ENCODE data around the gene CSTF2T.
"Not testable (repeated sequence)": the region's sequence is repeated elsewhere in the genome, so short reads cannot be mapped to it uniquely, and the experiment has no call there.

Gene CSTF2T

DNA sequence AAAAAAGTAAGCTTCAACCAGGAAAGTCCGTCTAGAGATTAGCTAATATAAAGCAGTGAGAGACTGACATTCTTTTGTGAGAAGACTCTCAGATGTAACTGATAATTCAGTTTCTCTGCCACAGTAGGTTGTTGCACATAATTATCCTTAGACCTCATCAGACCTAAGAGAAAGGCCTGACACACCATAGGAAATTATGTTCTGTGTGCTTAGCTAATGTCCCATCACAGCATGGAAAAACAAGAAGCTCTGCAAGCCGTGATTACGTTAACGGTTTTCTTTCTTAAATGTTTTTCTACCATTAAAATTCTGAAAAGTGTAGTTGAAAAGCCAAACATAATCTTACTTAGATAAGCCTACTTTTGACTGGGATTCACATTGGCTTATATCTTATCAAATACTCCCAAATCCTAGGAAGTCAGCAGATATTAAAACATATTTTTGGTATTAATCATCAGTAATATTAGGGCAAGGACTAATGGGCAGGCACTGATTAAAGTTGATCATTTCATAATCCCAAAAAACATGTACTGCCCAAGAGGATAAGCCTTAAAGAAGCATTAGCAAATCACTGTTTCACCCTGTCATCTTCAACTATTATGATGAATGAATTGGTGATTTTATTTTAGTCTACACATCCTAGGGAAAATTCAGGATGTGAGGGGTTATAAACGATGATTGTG lies 5.2 kb downstream of the CSTF2T start:
- no peak for DNase-seq

DNA sequence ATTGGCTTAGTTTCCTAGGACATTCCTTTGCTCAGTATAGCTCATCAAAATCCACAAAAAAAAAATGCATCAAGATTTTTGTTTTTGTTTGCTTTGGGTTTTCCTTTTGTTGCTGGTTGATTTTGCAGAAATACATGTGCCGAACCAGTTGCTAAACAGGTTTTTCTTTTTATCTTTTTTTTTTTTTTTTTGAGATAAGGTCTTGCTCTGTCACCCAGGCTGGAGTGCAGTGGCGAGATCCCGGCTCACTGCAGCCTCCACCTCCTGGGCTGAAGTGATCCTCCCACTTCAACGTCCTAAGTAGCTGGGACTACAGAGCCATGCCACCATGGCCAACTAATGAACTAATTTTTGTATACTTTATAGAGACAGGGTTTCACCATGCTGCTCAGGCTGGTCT lies 8.3 kb downstream of the CSTF2T start:
- DNase-seq = no peak

DNA sequence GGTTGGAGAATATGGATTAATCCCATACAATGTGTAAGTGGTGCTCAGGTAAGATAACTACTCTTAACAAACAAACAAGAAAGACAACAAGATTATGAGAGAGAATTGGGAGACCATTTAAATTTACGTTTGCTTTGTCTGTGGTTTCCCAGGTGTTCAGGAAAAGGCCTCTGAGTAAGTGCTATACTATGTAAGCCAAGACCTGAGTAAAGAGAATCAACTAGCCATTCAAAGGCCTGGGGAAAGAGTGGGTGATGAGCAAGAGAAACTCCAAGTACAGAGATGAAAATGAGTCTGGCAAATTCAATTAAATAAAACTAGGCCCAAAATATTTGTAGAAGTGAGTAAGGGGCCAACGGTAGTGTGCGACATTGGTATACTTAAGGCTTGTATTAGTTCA lies 9.9 kb downstream of the CSTF2T start:
- DNase-seq = no peak

DNA sequence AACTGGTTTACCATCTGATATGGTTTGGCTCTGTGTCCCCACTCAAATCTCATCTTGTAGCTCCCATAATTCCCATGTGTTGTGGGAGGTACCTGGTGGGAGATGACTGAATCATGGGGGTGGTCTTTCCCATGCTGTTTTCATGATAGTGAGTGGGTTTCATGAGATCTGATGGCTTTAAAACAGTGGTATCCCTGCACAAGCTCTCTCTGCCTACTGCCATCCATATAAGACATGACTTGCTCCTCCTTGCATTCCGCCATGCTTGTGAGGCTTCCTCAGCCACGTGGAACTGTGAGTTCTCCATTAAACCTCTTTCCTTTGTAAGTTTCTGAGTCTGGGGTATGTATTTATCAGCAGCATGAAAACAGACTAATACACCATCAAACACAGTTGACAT lies 10.6 kb downstream of the CSTF2T start:
- DNase-seq = not testable (repeated sequence)

DNA sequence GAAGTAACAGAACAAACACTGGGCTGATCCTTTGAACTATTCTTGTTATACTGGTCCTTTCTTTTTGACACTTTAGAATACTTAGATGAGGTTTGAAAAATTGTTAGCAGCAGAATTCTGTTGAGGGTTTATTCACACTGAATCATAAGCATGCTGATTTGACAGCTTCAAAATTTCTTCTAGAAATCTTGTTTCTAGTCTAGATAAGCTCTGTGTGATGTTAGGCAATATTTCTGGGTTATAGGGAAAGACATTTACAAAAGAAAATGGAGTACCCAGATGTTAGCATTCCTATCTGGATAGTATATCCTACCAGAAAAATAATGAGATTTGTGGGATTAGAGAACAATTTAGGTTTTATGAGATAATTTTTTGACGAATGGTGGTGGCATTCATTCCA lies 12.1 kb downstream of the CSTF2T start:
- DNase-seq = no peak

DNA sequence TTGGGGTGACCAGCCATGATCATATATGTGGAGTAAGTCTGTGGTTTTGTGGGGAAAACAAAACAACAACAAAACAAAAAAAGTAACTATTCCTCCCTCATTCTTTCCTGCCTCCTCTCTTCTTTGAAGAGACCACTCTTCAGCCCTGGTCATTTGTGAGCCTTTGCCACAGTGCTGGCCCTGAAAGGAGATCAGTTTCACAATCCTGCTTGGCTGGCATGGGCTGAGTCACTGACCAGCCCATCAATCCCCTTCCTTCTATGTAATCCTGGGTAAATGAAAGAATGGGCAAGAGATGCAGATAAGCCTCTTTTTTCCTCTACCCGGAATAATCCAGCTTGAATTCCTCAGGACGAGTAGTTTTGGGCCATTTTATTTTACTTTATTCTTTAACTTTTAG lies 13.6 kb downstream of the CSTF2T start:
- no peak for DNase-seq

DNA sequence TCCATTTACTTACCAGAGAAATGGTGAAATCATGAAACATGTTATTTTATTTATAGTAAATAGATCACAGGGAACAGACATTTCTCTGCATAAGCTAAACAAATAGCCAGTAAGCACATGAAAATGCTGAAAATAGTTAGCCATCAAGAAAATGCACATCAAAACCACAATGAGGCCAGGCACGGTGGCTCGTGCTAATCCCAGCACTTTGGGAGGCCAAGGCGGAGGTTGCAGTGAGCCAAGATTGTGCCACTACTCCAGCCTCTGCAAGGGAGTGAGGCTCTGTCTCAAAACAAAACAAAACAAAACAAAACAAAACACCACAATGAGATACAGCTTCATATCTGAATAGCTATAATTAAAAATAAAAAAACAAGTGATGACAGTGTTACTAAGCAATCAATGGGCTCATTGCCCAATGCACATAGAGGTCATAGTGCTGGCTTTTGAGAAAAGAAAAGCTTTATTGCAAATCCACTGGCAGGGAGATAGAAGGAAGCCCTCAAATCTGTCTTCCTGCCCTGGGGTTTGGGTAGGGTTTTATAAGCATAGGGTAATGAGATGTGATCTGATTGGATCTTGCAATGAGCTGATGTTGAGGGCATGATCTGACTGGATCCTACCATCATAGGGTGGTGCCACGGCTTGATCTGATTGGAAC lies 16.2 kb downstream of the CSTF2T start:
- DNase-seq = no peak

DNA sequence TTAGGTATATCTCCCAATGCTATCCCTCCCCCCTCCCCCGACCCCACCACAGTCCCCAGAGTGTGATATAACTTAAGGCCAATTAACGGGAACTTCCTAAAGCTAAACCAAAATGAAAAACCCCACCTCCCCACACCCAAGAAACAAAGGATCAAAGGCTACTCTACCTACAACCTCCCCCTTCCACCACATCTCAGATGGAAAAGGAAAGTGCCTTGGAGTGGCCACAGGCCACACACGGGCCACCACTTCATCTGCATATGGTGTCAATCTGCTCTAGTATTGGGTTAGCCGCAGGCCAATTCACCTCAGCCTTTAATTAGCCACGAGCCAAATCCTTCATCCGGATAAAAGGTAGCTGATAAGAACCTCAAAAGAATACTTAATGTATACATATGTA lies 19.6 kb downstream of the CSTF2T start:
- no peak for DNase-seq

DNA sequence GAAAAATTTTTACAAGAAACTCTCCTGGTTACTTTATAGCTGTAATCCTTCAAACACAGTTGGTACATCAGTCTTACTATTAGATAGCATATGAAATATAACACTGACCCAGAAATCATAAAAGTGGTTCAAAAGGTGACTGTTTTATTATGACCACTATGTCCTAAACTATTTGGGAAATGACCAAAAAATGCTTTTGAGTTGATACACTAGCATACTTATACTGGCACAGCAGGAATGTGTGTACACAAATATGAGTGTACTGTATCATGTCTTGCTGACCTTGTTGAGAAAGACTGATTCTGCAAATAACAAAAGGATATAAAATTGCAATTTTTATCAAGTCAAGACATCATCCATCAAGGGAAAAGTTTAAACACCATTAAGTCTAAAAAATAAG lies 24.3 kb downstream of the CSTF2T start:
- DNase-seq = no peak

DNA sequence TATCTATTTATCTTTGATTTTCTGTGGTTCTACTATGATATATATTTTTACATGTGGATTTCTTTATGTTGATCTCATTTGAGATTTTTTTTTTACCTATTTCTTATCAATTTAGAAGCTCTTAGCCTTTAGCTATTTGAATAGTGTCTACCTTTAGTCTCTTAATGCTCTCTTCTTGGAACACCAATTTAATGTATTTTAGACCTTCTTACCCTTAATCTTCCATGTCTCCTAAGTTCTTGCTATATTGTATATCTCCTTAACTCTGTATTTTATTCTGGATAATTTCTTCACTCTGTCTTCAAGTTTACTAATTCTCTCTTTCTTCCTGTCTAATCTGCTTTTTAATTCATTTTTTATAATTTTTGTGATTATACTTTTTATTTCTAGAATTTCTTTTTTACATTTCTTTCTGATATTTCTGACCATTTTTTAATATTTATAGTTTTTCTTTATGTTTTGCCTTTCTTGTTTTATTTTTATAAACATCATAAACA lies 27.3 kb downstream of the CSTF2T start:
- no peak for DNase-seq

DNA sequence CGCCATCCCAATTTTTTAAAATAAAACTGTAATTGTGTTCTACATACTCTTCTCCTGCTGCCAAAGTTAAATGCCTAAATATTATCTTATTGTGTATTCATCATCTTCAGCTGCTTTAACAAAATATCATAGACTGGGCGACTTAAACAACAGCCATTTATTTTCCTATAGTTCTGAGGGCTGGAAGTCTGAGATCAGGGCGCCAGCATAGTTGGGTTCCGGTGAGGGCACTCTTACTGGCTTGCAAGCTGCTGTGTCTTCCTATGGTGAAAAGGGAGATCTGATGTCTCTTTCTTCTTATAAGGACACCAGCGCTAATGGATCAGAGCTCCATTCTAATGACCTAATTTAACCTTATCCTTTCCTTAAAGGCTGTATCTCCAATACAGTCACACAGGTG lies 30.4 kb downstream of the CSTF2T start:
- DNase-seq = no peak

DNA sequence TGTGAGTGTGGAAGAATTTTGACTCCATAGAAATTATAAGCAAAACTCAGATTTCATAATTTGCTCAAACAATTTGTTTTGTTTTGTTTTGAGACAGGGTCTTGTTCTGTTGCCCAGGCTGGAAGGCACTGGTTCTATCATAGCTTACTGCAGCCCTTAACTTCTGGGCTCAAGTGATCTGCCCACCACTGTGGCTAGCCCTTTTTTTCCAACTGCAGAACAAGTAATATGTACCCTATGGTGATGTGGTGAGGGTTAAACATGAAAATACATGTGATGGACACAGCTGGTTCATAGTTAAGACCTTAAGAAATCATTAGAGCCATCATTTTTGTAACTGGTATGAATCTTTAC lies 31.1 kb downstream of the CSTF2T start:
- DNase-seq = no peak

DNA sequence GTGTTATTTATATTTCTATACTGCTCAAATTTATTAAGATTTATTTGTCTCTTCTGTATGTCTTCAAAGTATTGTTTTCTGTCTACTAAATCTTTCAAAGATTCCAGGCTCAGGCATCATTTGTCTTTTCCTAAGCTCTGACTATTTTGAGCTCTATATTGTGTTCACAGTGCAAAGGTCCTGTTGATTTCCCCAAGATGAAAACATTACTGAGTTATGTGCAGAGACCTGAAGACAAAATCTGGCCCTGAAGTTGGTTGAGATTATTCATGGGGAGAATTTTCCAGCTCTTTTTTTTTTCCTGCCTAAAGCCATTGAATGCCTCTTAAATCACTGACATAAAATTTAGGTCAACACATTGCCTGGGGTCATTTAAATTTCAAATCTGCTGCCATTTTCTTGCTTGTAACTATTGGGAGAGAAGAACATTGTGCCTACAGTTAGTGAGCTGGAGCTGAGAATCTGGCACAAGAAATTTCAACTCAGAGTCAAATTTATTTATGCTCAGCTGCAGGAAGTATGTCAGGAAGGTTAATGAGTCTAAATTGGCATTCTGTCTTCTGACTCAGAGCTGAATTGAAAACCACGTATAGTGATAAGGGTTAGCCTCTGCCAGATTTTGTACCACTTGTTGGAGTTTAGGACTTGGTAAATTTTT lies 31.6 kb downstream of the CSTF2T start:
- no peak for DNase-seq

DNA sequence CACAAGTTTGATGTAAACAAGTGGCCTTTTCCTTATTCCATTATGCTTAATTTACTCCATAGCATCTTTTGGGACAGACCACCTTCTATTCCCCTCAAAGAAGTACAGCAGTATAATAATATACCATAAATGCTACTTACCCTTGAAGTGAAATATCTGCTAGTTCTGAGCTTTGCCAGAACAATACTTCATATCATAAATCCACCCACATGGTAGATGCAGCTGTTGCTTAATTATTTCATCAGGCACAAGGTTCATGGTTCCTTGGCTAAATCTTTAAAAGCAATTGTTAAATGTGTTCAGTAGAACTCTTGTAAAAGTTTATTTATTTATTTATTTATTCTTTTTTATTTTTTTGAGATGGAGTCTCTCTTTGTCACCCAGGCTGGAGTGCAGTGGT lies 32.9 kb downstream of the CSTF2T start:
- no peak for DNase-seq

DNA sequence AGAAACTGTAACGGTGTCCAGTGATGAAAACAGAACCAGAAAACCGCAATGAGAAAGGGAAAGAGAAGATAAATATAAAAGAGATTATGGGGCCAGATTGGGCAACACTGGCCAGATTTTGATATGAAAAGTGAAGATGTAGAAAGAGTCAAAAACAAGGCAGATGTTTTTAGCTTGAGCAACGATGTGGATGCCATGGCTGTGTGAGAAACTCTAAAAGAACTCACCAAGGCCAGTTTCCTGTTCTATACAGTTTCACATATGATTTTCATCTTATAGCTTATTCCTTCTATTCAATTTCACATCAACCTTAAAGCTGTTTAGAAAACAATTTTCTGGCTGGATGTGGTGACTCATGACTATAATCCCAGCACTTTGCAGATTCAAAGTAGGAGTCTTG lies 36.3 kb downstream of the CSTF2T start:
- DNase-seq = no peak

DNA sequence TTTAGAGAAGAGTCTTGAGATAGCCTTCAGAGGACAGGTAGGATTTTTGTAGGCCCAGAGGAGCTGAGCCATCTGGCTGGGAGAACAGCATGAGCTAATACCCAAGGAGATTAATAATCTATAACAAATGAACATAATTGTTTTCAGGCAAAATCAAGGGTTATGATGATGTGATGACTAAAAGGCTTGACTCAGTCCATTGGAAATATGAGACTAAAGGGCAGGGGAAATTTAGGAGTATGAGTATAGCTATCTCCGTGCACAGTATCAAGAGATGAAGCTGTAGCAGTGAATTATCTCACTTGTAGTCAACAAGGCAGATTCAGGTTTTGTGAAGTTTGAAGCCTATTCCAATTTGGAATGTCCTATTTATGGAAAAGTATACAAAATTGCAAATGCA lies 40.1 kb downstream of the CSTF2T start:
- no peak for DNase-seq

DNA sequence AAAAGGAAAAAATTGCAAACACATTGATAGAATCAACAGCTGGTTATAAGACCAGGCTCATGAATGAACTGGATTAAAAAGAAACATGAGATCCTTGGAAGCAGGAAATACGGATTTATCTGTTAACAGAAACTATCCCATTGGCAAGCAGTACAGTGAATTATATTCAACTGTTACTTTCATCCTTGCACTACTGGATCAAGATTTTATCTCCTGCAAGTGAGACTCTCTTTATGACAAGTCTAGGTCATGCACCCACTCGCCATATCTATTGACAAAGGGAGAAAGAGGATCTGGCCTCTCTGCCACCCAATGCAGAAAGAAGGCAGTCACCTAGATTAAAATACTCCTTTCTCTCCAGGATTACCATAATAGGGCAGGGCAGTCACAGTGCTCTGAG lies 41.4 kb downstream of the CSTF2T start:
- no peak for DNase-seq

DNA sequence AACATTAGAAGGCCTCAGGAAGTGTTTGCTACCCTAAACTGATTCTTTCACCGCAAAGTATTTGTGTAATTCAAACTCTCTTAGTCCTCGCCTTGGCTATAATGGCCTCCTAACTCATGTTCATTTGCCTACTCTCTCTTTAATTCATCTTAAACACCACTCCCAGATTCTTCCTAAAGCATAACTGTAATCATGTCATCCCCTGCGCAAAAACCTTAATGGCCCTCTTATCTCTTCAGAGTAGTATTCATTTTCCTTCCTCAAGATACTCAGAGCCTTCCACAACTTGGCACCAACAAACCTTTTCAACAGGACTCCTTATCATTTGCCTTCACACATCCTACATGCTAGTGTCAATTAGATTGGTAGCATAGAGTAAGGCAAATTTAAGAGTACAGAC lies 42.9 kb downstream of the CSTF2T start:
- no peak for DNase-seq

DNA sequence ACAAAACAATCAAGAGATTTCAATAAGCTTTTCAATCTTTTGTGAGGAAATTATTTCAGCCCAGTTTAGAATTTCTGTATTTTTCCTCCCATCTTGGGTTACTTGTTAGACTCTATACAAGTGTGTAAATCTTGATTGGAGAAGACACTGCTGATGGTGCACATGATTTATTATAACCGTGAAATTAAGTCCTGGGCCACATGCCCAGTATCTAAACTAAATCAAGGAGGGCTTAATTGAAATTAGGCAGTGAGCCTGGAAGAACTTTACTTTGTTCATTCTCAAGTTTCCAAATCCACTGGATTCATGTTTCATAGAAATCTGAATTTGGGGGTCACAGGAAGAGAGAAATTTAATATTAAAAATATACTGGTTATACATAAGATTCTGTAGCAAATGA lies 44.5 kb downstream of the CSTF2T start:
- DNase-seq = no peak

DNA sequence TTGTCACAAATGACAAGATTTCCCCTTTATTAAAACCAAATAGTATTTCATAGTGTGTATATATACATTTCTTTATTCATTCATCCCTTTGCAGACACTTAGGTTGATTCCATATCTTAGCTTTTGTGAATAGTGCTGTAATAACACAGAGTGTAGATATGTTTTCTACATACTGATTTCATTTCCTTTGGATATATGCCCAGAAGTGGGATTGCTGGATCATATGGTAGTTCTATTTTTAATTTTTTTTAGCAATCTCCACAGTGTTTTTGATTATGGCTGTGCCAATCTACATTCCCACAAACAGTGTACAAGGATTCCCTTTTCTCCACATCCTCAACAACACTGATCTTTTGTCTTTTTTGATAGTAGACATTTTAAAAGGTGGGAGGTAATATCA lies 46.4 kb downstream of the CSTF2T start:
- DNase-seq = no peak

DNA sequence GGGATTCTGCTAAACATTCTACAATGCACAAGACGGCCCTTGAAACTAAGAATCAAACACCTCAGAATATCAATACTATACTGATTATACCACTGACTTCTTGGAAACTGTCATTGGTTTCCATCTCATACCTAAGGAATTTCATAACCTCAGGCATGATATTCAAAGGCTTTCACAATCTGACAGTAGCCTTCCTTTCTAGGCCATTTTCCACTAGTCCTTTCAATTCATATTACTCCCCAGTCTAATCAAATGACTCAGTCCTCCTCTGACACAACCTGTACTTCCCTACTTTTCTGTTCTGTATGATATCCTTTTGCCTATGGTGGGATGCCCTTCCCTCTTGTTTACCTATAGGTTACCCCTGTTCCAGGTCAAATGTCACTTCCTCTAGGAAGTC lies 48.3 kb downstream of the CSTF2T start:
- DNase-seq = no peak

DNA sequence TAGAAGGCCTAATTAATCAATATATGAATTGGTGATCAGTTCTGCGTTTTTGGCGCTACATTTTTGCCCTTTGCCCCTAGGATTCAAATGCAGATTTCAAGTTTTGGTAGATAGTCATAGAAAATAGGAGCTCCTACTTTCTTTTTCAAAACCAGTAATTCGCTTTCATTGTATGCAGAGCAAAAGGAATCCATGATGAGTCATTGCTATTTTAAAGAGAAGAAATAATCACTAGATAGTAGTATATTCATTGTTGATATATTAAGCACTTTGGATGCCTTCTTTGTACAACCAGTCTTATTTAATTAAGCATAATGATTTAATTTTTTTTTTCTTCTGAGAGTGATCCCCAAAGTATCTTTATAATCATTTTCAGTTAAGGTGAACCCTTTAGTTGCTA lies 50.3 kb downstream of the CSTF2T start:
- DNase-seq = no peak
